Esophagus squamous epithelium (tissue), 5 donors: ENCODE measurements around the gene VPS18. TPM values are rescaled to one million over a fixed set of nuclear protein-coding genes. Genes with fewer than 3 reads are reported as not detected.

ENCODE experiments used
- DNase-seq: peaks from one replicate; lab custom pipeline; 2025; lab: John Stamatoyannopoulos, UW
- H3K27ac ChIP-seq, 4 donors: fragments of 200-600 bp; sonication (generic); one replicate each; pipeline ENCODE4 v1.5.1; 2016 to 2019; ENCODE audit warnings: mild to moderate bottlenecking in 1 of 4
- H3K27me3 ChIP-seq, 4 donors: fragments of 200-600 bp; sonication (generic); 1 replicate in 3 of 4; 2 replicates in 1 of 4; pipeline versions ENCODE4 v1.5.1 to v1.6.0; 2017 to 2021; ENCODE audit warnings: antibody characterized with exemption in 1 of 4
- H3K36me3 ChIP-seq, 3 donors: fragments of 200-600 bp; sonication (generic); one replicate each; pipeline ENCODE4 v1.5.1; 2016 to 2019
- H3K4me1 ChIP-seq, 3 donors: fragments of 200-600 bp; sonication (generic); one replicate each; pipeline ENCODE4 v1.5.1; 2017 to 2019
- H3K4me3 ChIP-seq, 4 donors: fragments of 200-600 bp; sonication (generic); 1 replicate in 3 of 4; 2 replicates in 1 of 4; pipeline ENCODE4 v1.5.1; 2016 to 2019; ENCODE audit warnings: mild to moderate bottlenecking in 2 of 4, moderate library complexity in 1 of 4
- H3K9me3 ChIP-seq, 3 donors: fragments of 200-600 bp; sonication (generic); one replicate each; pipeline ENCODE4 v1.5.1; 2016 to 2019
- CTCF ChIP-seq, 6 experiments: fragments of 450-650 bp in 4 of 6; fragments of 200-600 bp in 2 of 6; sonication (generic) in 2 of 6; IDR thresholded peaks; one replicate each; pipeline ENCODE4 v1.5.1; 2016 to 2019; ENCODE audit warnings: antibody characterized with exemption in 6 of 6, mild to moderate bottlenecking in 4 of 6, moderate library complexity in 4 of 6
- POLR2A ChIP-seq, 4 donors: fragments of 450-650 bp; IDR thresholded peaks; one replicate each; pipeline ENCODE4 v1.6.1; 2017; ENCODE audit warnings: antibody characterized with exemption in 4 of 4, mild to moderate bottlenecking in 4 of 4, moderate library complexity in 3 of 4
- WGBS, 2 donors: methylation state at CpG; one replicate each; pipeline ENCODE4 v1.1.5; 2018; 5-methylcytosine and 5-hydroxymethylcytosine counted together
- intact Hi-C: fragments of 100-400 bp; cut with DNase I; formaldehyde crosslinking; loops from one replicate; pipeline ENCODE4 v1.15.0; 2022
- total RNA-seq, 4 donors: library from RNA; depleted of rRNA; stranded (reverse); fragments of >200 nt; gene quantifications; one replicate each; pipeline ENCODE4 v1.1.0, GENCODE V29; 2016
- donor health status: DM: yes; HTN: yes; CAD: no.

Gene VPS18
- 10 to 100 TPM; 17.4 to 25.9 (median 20.7) TPM for total RNA-seq

- Histone ChIP-seq H3K36me3 (peaks cover 3 to 32% (median 7%) of the 10 kb centered on the region in 3 donors), H3K9me3 (no peaks in the 10 kb centered on the region), H3K4me1 (peaks cover 19 to 52% (median 25%) of the 10 kb centered on the region in 3 donors), H3K4me3 (peak within 1 kb of the TSS; percentile 72 to 85 (median 79)), H3K27ac (peak within 1 kb of the TSS; percentile 91 to 96 (median 94)), H3K27me3 (no peaks in the 10 kb centered on the region)
- TF ChIP-seq CTCF (IDR thresholded peaks at IDR 0.05) (peak; percentile 94 to 100 (median 99)), POLR2A (IDR thresholded peaks at IDR 0.05) (peak in 3 of 4 donors; percentile 63 to 86 (median 83))
- 1 to 3% methylated on average over 16 to 19 of the region's 55 CpGs for WGBS, 2 donors
- peak; percentile 83 for DNase-seq
- intact Hi-C loops, result loop anchor here (5.0 kb wide), 1 partner anchor 37 kb away; no protein-coding TSS in a partner anchor
These were observed at the start of gene VPS18 for GRCh38 chr15:40893733-40894680. TSS of gene VPS18 (plus strand) at chr15:40894450. CDS start at chr15:40894769, 319 bp downstream.

GRCh38 chr15:40844696-40845030 lies 49.6 kb upstream of the VPS18 start:
- no peaks in the 10 kb centered on the region for H3K9me3 ChIP-seq
- 0% methylated on average over 4 to 9 of the region's 28 CpGs for WGBS, 2 donors
- intact Hi-C loops, result no loop called here
- H3K4me1 ChIP-seq, result peaks cover 16 to 71% (median 33%) of the 10 kb centered on the region in 3 donors
- peak overlapping the region; percentile 91 to 97 (median 94) for H3K27ac ChIP-seq
- TF ChIP-seq POLR2A (IDR thresholded peaks at IDR 0.05), result no peak
- no peak for TF ChIP-seq CTCF (IDR thresholded peaks at IDR 0.05)
- peaks cover 0 to 34% (median 0%) of the 10 kb centered on the region in 4 donors for H3K27me3 ChIP-seq
- H3K4me3 ChIP-seq, result peak overlapping the region; percentile 59 to 80 (median 72)
- DNase-seq, result no peak
- peaks cover 0 to 27% (median 0%) of the 10 kb centered on the region in 3 donors for H3K36me3 ChIP-seq

GRCh38 chr15:40845036-40845435 lies 49.2 kb upstream of the VPS18 start:
- no peak for TF ChIP-seq POLR2A (IDR thresholded peaks at IDR 0.05)
- no peak for TF ChIP-seq CTCF (IDR thresholded peaks at IDR 0.05)
- intact Hi-C loops, result no loop called here
- Histone ChIP-seq H3K9me3 (no peaks in the 10 kb centered on the region), H3K4me3 (peak overlapping the region; percentile 59 to 80 (median 72)), H3K27ac (peak overlapping the region; percentile 91 to 97 (median 94)), H3K4me1 (peaks cover 16 to 71% (median 33%) of the 10 kb centered on the region in 3 donors), H3K36me3 (peaks cover 0 to 27% (median 0%) of the 10 kb centered on the region in 3 donors), H3K27me3 (peaks cover 0 to 34% (median 0%) of the 10 kb centered on the region in 4 donors)
- no peak for DNase-seq
- WGBS, 2 donors, result 27% methylated on average over 11 to 12 of the region's 12 CpGs

- H3K9me3 ChIP-seq, result no peaks in the 10 kb centered on the region
- TF ChIP-seq POLR2A (IDR thresholded peaks at IDR 0.05) (peak in 1 of 4 donors; percentile 63), CTCF (IDR thresholded peaks at IDR 0.05) (no peak)
- intact Hi-C loops, result no loop called here
- DNase-seq, result no peak
- WGBS, 2 donors, result 42 to 47% methylated on average over 2 to 7 of the region's 8 CpGs
- peak overlapping the region; percentile 59 to 80 (median 72) for H3K4me3 ChIP-seq
- peak overlapping the region; percentile 80 to 97 (median 93) for H3K27ac ChIP-seq
- peaks cover 16 to 71% (median 33%) of the 10 kb centered on the region in 3 donors for H3K4me1 ChIP-seq
- H3K36me3 ChIP-seq, result peaks cover 0 to 31% (median 0%) of the 10 kb centered on the region in 3 donors
- peaks cover 0 to 34% (median 0%) of the 10 kb centered on the region in 4 donors for H3K27me3 ChIP-seq
These were observed 48.6 kb upstream of the VPS18 start for GRCh38 chr15:40845511-40846284.
